Activated CD4-positive, alpha-beta T cell treated with anti-CD3 and anti-CD28 coated beads, Interleukin-2, amount 10 ng/mL, durations not matched to agents 7 days and 5 days (primary cell): Measurements from ENCODE around the gene SCAF4. TPM values are rescaled to one million over a fixed set of nuclear protein-coding genes. Genes with fewer than 3 reads are reported as not detected.

Source experiments
- CTCF ChIA-PET: fragments of 350-600 bp; sonication (Branson Sonifier 250); formaldehyde crosslinking; loops from one replicate; lab custom pipeline; 2021; ENCODE audit warnings: antibody characterized with exemption; lab: Charles Lee
- POLR2A ChIA-PET: fragments of 350-600 bp; sonication (Branson Sonifier 250); formaldehyde crosslinking; loops from one replicate; lab custom pipeline; 2021; ENCODE audit warnings: antibody characterized with exemption; lab: Charles Lee
- DNase-seq: peaks from one replicate; pipeline ENCODE4 v3.0.0-alpha.2; 2020
- H3K27ac Mint-ChIP-seq: one replicate; pipeline ENCODE4 v1.8.0; 2021; ENCODE audit warnings: mild to moderate bottlenecking, moderate library complexity, mixed read lengths
- H3K27me3 Mint-ChIP-seq: one replicate; pipeline ENCODE4 v1.8.0; 2021; ENCODE audit warnings: mixed read lengths
- H3K36me3 Mint-ChIP-seq: one replicate; pipeline ENCODE4 v1.8.0; 2021; ENCODE audit warnings: low read depth, mixed read lengths
- H3K4me1 Mint-ChIP-seq: one replicate; pipeline ENCODE4 v1.8.0; 2021; ENCODE audit warnings: mixed read lengths
- H3K4me3 Mint-ChIP-seq: one replicate; pipeline ENCODE4 v1.8.0; 2021; ENCODE audit warnings: mild to moderate bottlenecking, moderate library complexity, mixed read lengths
- H3K9me3 Mint-ChIP-seq: one replicate; pipeline ENCODE4 v1.8.0; 2021; ENCODE audit warnings: mixed read lengths
- total RNA-seq, 2 experiments: library from RNA; stranded (reverse); gene quantifications; one replicate each; pipeline ENCODE4 v1.2.3, GENCODE V29; 2021

SCAF4 gene
- total RNA-seq, 2 experiments from 2014 or later: 55.6 to 64.2 TPM

DNA sequence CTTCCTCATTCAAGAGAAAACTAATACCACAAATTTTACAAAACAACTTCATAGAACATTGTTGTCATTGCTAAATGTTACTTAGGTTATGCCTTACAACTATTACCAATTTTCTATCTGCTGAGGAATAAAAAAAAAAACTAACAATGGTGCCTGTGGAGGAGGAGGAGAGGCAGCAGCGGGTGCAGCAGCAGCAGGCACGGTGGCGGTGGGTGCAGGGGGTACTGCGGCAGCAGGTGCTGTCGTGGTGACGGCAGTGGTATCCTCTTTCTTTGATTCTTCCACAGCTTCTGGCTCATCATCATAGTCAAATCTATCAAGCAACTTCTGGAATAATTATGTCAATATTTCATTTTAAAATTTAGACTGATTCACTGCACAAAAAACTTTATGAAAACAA lies 35.5 kb downstream of the SCAF4 start:
- Mint-ChIP-seq H3K27ac (no peak overlapping the region), H3K36me3 (peaks cover 48% of the 10 kb centered on the region), H3K4me3 (no peak overlapping the region), H3K4me1 (peaks cover 4% of the 10 kb centered on the region), H3K27me3 (no peaks in the 10 kb centered on the region), H3K9me3 (no peaks in the 10 kb centered on the region)
- ChIA-PET CTCF (no interaction called here), POLR2A (no interaction called here)
- no peak for DNase-seq

DNA sequence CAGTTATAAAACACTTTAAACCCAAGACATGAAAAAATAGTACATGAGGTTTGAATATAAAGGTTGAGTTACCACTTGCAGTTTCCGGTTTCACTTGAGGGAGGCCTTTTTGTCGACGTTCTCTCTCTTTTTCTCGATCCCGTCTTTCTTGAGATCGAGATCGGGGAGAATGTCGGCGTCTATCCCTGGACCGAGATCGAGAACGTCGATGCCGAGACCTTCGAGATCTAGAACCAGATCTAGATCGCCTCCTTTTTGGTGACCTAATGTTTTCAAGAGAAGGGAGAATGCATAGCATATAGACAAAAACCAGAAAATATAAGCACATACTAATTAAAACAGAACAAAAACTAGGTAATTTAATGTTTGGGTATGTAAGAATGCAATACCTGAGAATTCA lies 38.7 kb downstream of the SCAF4 start:
- peaks cover 4% of the 10 kb centered on the region for H3K4me1 Mint-ChIP-seq
- H3K36me3 Mint-ChIP-seq: peaks cover 44% of the 10 kb centered on the region
- H3K4me3 Mint-ChIP-seq: no peak overlapping the region
- ChIA-PET POLR2A (no interaction called here), CTCF (no interaction called here)
- H3K27ac Mint-ChIP-seq: no peak overlapping the region
- DNase-seq: no peak
- H3K27me3 Mint-ChIP-seq: no peaks in the 10 kb centered on the region
- no peaks in the 10 kb centered on the region for H3K9me3 Mint-ChIP-seq

DNA sequence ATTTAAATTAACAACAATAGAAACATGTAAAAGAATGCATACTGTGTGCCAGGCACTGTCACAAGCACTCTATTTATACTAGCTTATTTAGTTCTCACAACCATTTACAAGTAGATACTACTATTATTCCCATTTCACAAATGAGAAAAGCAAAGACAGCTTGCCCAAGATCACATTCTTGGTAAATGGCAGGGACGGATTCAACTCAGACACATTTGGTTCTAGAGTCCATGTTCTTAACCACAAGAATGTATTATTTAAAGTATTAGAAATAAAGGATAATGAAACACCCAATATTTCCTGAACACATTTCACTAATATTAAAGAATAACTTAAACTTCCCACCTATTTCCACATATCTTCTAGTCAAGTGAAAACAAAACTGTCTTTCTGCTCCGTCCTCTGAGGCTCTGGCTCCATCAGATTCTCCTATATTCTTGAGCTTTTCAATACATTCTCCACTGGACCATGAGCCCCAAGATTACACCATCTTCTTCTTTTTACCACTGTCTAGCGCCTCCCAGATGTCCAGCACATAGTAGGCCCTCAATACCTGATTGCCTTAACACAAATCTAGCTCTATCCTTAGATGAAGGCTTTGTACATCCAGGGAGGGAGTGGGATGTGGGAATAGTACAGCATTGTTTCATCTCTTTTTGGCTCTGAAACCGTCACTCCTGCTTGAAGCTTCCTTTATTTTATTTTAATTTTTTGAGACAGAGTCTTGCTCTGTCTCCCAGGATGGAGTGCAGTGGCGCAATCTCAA lies 43.1 kb downstream of the SCAF4 start:
- DNase-seq: no peak
- Mint-ChIP-seq H3K36me3 (peaks cover 49% of the 10 kb centered on the region), H3K27ac (no peak overlapping the region), H3K9me3 (no peaks in the 10 kb centered on the region), H3K4me3 (no peak overlapping the region), H3K4me1 (no peaks in the 10 kb centered on the region), H3K27me3 (no peaks in the 10 kb centered on the region)
- CTCF ChIA-PET: no interaction called here
- POLR2A ChIA-PET: no interaction called here

DNA sequence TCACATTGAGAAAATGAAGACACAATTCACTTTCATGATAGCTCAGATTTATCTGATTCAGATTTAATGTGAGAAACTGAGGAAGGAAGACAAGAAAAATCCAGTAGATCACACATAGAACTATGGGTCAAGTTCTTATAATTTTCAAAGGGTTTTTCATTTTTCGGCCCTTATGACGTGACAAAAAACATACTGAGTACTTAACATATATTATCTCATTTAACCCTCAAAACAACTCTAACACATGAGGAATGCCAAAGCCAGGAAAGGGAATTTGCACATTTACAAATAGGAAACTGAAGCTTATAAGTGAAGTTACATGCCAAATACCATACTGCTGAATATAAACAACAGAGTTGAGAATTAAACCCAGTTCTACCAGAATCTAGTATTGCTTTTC lies 44.8 kb downstream of the SCAF4 start:
- Mint-ChIP-seq H3K36me3 (peaks cover 47% of the 10 kb centered on the region), H3K4me1 (no peaks in the 10 kb centered on the region), H3K4me3 (no peak overlapping the region), H3K27me3 (no peaks in the 10 kb centered on the region), H3K27ac (no peak overlapping the region), H3K9me3 (no peaks in the 10 kb centered on the region)
- CTCF ChIA-PET: no interaction called here
- no peak for DNase-seq
- POLR2A ChIA-PET: no interaction called here

DNA sequence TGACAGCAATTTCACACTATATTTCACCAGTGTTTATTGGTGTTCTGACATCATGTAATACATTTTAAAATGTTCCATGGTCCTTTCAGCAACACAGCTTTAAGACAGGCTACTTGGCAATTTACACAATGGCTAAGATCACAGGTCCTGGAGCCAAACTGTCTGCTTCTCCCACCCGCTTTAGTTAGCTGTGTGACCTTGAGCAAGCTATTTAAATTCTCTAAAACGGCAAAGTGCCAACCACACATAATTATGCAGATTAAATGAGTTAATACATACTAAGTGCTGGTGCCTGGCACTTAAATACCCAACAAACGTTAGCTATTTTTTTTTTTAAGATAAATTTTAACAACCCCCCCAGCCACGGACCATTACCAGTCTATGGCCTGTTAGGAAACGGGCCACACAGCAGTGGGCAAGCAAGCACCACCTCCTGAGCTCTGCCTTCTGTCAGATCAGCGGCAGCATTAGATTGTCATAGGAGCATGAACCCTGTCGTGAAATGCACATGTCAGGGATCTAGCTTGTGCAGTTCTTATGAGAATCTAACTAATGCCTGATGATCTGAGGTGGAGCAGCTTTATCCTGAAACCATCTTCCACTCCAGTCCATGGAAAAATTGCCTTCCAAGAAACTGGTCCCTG lies 45.5 kb downstream of the SCAF4 start:
- POLR2A ChIA-PET: no interaction called here
- Mint-ChIP-seq H3K9me3 (no peaks in the 10 kb centered on the region), H3K4me3 (no peak overlapping the region), H3K36me3 (peaks cover 52% of the 10 kb centered on the region), H3K27me3 (no peaks in the 10 kb centered on the region), H3K4me1 (no peaks in the 10 kb centered on the region), H3K27ac (no peak overlapping the region)
- CTCF ChIA-PET: interaction anchor here (0.6 kb wide), 3 partner anchors 26 to 1766 kb away, joined by 3 to 5 read pairs (median 4); no protein-coding TSS in a partner anchor
- DNase-seq: no peak

DNA sequence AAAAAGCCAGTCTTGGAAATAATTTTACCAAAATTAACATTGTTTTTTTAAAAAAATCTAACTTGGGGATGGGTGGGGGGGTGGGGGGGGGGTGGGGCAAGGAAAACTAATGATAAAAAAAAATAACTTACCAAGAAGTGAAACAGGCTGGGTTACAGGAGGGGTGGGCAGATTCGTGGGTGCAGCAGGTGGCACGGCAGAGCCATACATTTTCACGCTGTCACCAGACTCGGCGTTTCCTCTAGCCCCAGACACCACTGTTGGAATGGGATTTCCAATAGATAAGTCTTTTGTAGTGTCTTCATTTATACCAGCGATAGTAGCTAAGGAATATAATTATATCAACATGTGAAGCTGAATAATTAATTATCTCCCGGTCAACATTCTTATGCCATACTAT lies 47.0 kb downstream of the SCAF4 start:
- no peak for DNase-seq
- no peak overlapping the region for H3K27ac Mint-ChIP-seq
- no peaks in the 10 kb centered on the region for H3K9me3 Mint-ChIP-seq
- ChIA-PET CTCF (no interaction called here), POLR2A (no interaction called here)
- peaks cover 52% of the 10 kb centered on the region for H3K36me3 Mint-ChIP-seq
- H3K4me1 Mint-ChIP-seq: no peaks in the 10 kb centered on the region
- H3K27me3 Mint-ChIP-seq: no peaks in the 10 kb centered on the region
- no peak overlapping the region for H3K4me3 Mint-ChIP-seq

DNA sequence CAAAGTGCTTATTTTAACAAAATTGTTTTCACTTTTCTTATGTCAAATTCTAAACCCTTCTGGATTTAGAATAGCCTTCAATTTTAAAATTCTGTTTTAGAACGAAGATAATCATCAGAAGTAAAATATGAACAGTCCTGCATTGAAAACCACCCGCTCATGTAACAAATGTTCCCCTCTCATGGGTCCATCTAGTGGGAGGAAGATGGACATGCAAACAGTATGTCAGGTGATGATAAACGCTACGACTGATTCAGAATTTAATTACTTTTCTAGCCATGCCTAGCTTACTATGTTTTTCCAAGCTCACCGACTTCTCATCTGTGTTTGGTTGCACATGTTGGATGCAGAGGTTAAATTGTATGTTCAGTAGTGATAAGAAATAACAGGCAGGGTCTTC lies 48.9 kb downstream of the SCAF4 start:
- DNase-seq: no peak
- Mint-ChIP-seq H3K4me3 (no peak overlapping the region), H3K27ac (no peak overlapping the region), H3K36me3 (peaks cover 49% of the 10 kb centered on the region), H3K4me1 (no peaks in the 10 kb centered on the region), H3K9me3 (no peaks in the 10 kb centered on the region), H3K27me3 (no peaks in the 10 kb centered on the region)
- ChIA-PET CTCF (no interaction called here), POLR2A (no interaction called here)

DNA sequence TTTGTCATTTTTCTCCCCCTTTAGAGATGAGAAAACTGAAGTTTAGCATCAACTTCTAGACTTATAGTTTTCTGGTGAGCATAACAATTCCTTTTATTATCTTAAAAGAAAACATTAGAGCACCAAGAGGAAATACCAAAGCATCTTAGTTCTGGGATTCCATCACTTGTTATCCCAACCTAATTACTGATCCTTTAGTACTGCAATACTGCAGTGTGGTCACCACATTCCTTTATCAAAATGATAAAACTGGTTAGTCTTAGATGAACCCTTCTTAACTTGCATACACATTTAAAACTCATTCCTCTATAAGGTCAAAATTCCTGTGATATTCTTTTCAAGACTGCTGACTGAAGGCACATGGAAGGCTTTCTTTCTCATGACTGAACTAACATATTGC lies 49.3 kb downstream of the SCAF4 start:
- no peaks in the 10 kb centered on the region for H3K4me1 Mint-ChIP-seq
- H3K4me3 Mint-ChIP-seq: no peak overlapping the region
- no peak for DNase-seq
- no peak overlapping the region for H3K27ac Mint-ChIP-seq
- H3K27me3 Mint-ChIP-seq: no peaks in the 10 kb centered on the region
- ChIA-PET CTCF (no interaction called here), POLR2A (no interaction called here)
- no peaks in the 10 kb centered on the region for H3K9me3 Mint-ChIP-seq
- H3K36me3 Mint-ChIP-seq: peaks cover 49% of the 10 kb centered on the region

DNA sequence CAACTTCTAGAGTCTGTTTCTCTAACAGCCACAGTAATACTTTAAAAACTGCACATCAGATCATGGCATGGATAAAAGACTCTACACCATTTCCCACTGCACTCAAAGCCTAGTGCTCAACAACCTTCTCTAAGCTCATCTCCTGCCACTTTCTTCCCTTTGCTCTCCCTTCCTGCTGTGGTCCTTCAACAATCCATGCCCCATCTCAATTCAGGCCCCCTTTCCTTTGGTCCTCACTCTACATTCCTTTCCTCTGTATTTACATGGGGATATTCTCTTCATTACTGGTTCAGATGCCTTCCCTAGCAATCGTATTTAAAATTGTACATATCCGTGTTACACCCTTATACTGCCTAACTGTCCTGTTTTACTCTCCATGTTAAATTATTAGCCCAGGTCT lies 53.4 kb downstream of the SCAF4 start:
- no peak overlapping the region for H3K4me3 Mint-ChIP-seq
- POLR2A ChIA-PET: interaction anchor here (0.6 kb wide), 1 partner anchor 14 kb away, joined by 3 read pairs; no protein-coding TSS in a partner anchor
- no peaks in the 10 kb centered on the region for H3K4me1 Mint-ChIP-seq
- no peaks in the 10 kb centered on the region for H3K27me3 Mint-ChIP-seq
- H3K36me3 Mint-ChIP-seq: peaks cover 22% of the 10 kb centered on the region
- H3K9me3 Mint-ChIP-seq: no peaks in the 10 kb centered on the region
- no peak overlapping the region for H3K27ac Mint-ChIP-seq
- CTCF ChIA-PET: no interaction called here
- DNase-seq: no peak

DNA sequence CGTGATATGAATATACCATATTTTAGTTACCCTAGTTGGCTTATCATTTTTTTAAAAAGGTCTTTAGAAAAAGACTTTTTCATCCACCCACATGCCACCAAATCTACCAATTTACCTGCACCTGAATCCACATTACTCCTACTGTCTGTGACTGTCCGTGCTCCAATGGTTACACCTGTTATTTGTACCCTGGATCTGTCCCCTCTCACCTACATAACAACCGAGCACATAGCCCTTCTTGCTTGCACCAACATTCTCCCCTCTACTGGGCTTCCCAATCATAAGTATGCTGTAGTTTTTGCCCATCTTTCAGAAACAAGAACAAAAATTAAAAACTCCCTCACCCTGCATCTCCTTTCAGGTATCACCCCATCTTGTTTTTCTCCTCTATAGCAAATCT lies 54.9 kb downstream of the SCAF4 start:
- Mint-ChIP-seq H3K36me3 (peaks cover 14% of the 10 kb centered on the region), H3K4me1 (no peaks in the 10 kb centered on the region), H3K27me3 (no peaks in the 10 kb centered on the region), H3K9me3 (no peaks in the 10 kb centered on the region), H3K27ac (no peak overlapping the region), H3K4me3 (no peak overlapping the region)
- POLR2A ChIA-PET: no interaction called here
- CTCF ChIA-PET: no interaction called here
- no peak for DNase-seq

DNA sequence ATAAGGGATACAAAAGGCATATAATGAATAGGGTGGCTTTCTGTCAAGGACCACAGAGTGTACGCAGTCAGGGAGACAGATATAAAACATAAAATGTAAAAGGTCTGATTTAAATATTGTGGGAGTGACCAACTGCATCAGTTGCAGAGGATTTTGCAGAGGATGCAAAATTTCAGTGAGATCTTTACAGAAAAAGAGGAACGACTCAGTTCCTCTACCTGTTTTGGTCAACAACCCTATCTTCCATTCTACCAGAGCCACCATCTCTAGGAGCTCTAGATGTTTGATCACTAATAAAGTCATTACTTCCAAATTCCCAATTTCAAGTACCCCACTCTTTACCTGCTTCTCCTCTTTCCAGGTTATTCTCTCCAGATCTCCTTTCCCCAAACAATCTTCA lies 56.0 kb downstream of the SCAF4 start:
- Mint-ChIP-seq H3K9me3 (no peaks in the 10 kb centered on the region), H3K4me3 (no peak overlapping the region), H3K4me1 (peaks cover 1% of the 10 kb centered on the region), H3K36me3 (peaks cover 14% of the 10 kb centered on the region), H3K27me3 (no peaks in the 10 kb centered on the region), H3K27ac (no peak overlapping the region)
- POLR2A ChIA-PET: no interaction called here
- DNase-seq: no peak
- CTCF ChIA-PET: no interaction called here

DNA sequence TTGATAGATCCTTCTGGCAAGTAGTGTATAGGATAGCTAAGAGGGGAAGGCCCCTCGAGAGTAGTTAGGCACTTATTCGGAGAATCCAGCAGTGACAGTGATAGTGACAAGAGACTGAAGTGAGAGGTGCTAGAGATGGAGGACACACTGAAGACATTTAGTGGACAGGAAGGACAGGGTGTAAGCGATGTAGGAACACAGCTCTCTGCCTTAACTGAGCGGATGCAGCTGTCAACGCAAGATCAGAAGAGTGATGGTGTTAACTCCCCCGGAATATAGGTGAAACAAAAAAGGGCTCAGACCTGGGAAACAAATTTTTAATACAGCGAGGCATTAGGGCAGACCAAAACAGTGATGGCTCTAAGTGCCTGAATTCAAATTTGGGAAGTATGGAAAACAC lies 56.6 kb downstream of the SCAF4 start:
- Mint-ChIP-seq H3K9me3 (no peaks in the 10 kb centered on the region), H3K36me3 (peaks cover 18% of the 10 kb centered on the region), H3K4me1 (peaks cover 4% of the 10 kb centered on the region), H3K4me3 (no peak overlapping the region), H3K27ac (no peak overlapping the region), H3K27me3 (no peaks in the 10 kb centered on the region)
- ChIA-PET POLR2A (no interaction called here), CTCF (no interaction called here)
- no peak for DNase-seq

DNA sequence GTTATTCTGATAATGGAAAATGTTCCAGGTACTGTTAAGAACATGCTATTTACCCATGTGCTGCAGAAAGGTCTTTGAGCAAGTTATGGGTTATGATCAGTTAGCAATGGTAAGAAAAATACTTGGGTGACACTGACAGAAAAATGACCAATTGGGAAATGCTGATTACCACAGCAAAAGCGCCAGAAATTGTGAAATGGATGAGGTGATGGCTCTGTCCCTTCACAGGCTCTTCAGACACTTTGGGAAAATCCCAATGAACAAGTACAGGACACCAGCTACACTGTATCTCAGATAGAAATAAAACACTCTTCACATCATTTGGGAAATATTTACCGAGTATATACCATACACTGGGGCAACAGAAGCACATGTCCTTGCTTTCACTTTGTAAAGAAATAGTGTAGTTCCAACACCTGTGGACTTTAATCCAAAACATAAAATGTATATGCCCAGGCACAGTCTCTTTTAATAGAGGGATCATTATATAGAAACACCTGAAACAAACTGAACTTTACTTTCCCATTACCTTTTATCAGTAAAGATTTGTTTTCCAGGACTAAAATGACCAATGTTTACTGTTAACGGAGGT lies 58.5 kb downstream of the SCAF4 start:
- H3K27me3 Mint-ChIP-seq: no peaks in the 10 kb centered on the region
- no peak overlapping the region for H3K4me3 Mint-ChIP-seq
- H3K4me1 Mint-ChIP-seq: peaks cover 9% of the 10 kb centered on the region
- H3K36me3 Mint-ChIP-seq: peaks cover 21% of the 10 kb centered on the region
- no peak for DNase-seq
- no peak overlapping the region for H3K27ac Mint-ChIP-seq
- H3K9me3 Mint-ChIP-seq: no peaks in the 10 kb centered on the region
- CTCF ChIA-PET: no interaction called here
- POLR2A ChIA-PET: no interaction called here
